Keratinocyte (primary cell): ENCODE measurements around the gene RSPRY1. TPM values are rescaled to one million over a fixed set of nuclear protein-coding genes. Genes with fewer than 3 reads are reported as not detected.

Experiments
- DNase-seq: peaks from one replicate; pipeline ENCODE4 v3.0.0-alpha.2; 2011; ENCODE audit warnings: low read depth, missing footprints, low spot score
- FAIRE-seq: peaks from 2 replicates; lab custom pipeline; 2011; peaks lifted over from hg19 to GRCh38; lab: Jason Lieb, UNC
- H2AFZ ChIP-seq: 2 replicates; pipeline ENCODE4 v1.6.0; 2012; ENCODE audit warnings: low read length, control low read depth, inconsistent platforms; ENCODE audit not compliant: control insufficient read depth
- H3K27ac ChIP-seq: 2 replicates; pipeline ENCODE4 v1.5.1; 2011; ENCODE audit warnings: low read length; ENCODE audit not compliant: control insufficient read depth, insufficient read depth
- H3K27me3 ChIP-seq: 3 replicates; pipeline ENCODE4 v1.6.0; 2011; ENCODE audit warnings: low read length; ENCODE audit not compliant: control insufficient read depth, insufficient read depth; ENCODE audit errors: extremely low read depth
- H3K36me3 ChIP-seq, 2 experiments: 2 replicates in 1 of 2; 3 replicates in 1 of 2; pipeline ENCODE4 v1.5.1; 2011; ENCODE audit warnings: low read length in 2 of 2, mild to moderate bottlenecking in 1 of 2; ENCODE audit not compliant: control insufficient read depth in 2 of 2, insufficient read depth in 2 of 2; ENCODE audit errors: extremely low read depth in 1 of 2
- H3K4me1 ChIP-seq: 3 replicates; pipeline ENCODE4 v1.5.1; 2011; ENCODE audit warnings: low read length; ENCODE audit not compliant: control insufficient read depth, insufficient read depth; ENCODE audit errors: extremely low read depth
- H3K4me2 ChIP-seq: 3 replicates; pipeline ENCODE4 v1.6.0; 2011; ENCODE audit warnings: low read depth, low read length; ENCODE audit not compliant: control insufficient read depth, insufficient read depth; ENCODE audit errors: extremely low read depth
- H3K4me3 ChIP-seq, 3 experiments: fragments of 200-600 bp in 1 of 3; sonication (generic) in 1 of 3; 2 replicates in 2 of 3; 3 replicates in 1 of 3; pipeline ENCODE4 v1.5.1; 2011 to 2016; ENCODE audit warnings: low read length in 3 of 3, mild to moderate bottlenecking in 3 of 3, control low read depth in 2 of 3, inconsistent platforms in 1 of 3, low read depth in 1 of 3, mixed read lengths in 1 of 3, mixed run types in 1 of 3, moderate library complexity in 1 of 3; ENCODE audit not compliant: control insufficient read depth in 2 of 3, insufficient read depth in 2 of 3; ENCODE audit errors: extremely low read depth in 1 of 3
- H3K79me2 ChIP-seq: 2 replicates; pipeline ENCODE4 v1.6.0; 2012; ENCODE audit warnings: low read length; ENCODE audit not compliant: control insufficient read depth, insufficient read depth
- H3K9ac ChIP-seq: 3 replicates; pipeline ENCODE4 v1.6.0; 2011; ENCODE audit warnings: low read length; ENCODE audit not compliant: control insufficient read depth, insufficient read depth; ENCODE audit errors: extremely low read depth
- H3K9me1 ChIP-seq: 3 replicates; pipeline ENCODE4 v1.6.0; 2011; ENCODE audit warnings: low read length; ENCODE audit not compliant: control insufficient read depth, insufficient read depth; ENCODE audit errors: extremely low read depth
- H3K9me3 ChIP-seq: 2 replicates; pipeline ENCODE4 v1.5.1; 2012; ENCODE audit warnings: low read depth, low read length; ENCODE audit not compliant: control insufficient read depth
- H4K20me1 ChIP-seq: 3 replicates; pipeline ENCODE4 v1.6.0; 2011; ENCODE audit warnings: low read length; ENCODE audit not compliant: control insufficient read depth, insufficient read depth; ENCODE audit errors: extremely low read depth
- CTCF ChIP-seq, 3 experiments: IDR thresholded peaks in 1 of 3; conservative IDR thresholded peaks in 1 of 3; optimal IDR thresholded peaks in 1 of 3; 2 replicates in 2 of 3; 3 replicates in 1 of 3; pipeline versions ENCODE3 to v1.5.1; 2011; ENCODE audit warnings: low read length in 3 of 3, mild to moderate bottlenecking in 3 of 3, moderate library complexity in 2 of 3, control low read depth in 1 of 3, inconsistent platforms in 1 of 3; ENCODE audit not compliant: insufficient read depth in 2 of 3; ENCODE audit errors: extremely low read depth in 1 of 3
- EZH2 ChIP-seq: IDR thresholded peaks from one replicate; pipeline ENCODE4 v1.6.1; 2012; ENCODE audit warnings: inconsistent platforms, mild to moderate bottlenecking, low read length, moderate library complexity
- dilution Hi-C: fragments of 300-500 bp; cut with MboI; formaldehyde crosslinking; loops from one replicate; pipeline ENCODE4 v1.7.0; 2020; ENCODE audit warnings: low sequenced_read_pairs; ENCODE audit not compliant: extremely low pct_ligation_motif_present
- polyA plus RNA-seq, 5 experiments: library from polyadenylated mRNA; depleted of rRNA in 3 of 5; stranded (reverse) in 3 of 5; stranded (forward) in 1 of 5; unstranded in 1 of 5; fragments of >200 nt; gene quantifications; 1 replicate in 1 of 5; 2 replicates in 3 of 5; 3 replicates in 1 of 5; pipeline versions ENCODE4 v1.2.1 to v1.2.3, GENCODE V29; 2011 to 2012; ENCODE audit warnings: missing spikeins in 2 of 5, low read depth in 1 of 5, low replicate concordance in 1 of 5

The RSPRY1 gene
- polyA plus RNA-seq, 1 donor (not counting 4 experiments of a cell fraction or from before 2014, with no cell fraction given): 42.2 TPM

- TF ChIP-seq CTCF (optimal IDR thresholded peaks at IDR 0.05 in 1 of 3, IDR thresholded peaks at IDR 0.05 in 1 of 3, conservative IDR thresholded peaks at IDR 0.05 in 1 of 3; ENCODE audit: extremely low read depth in 1 of 3, insufficient read depth in 2 of 3, low read length in 3 of 3) (no peak), EZH2 (no peak)
- Histone ChIP-seq H3K79me2 (no peaks in the 10 kb centered on the region), H3K4me3 (no peak overlapping the region), H3K9me3 (no peaks in the 10 kb centered on the region), H3K27ac (no peak overlapping the region), H4K20me1 (no peaks in the 10 kb centered on the region), H3K27me3 (no peaks in the 10 kb centered on the region), H3K9me1 (no peaks in the 10 kb centered on the region), H3K36me3 (peaks cover 7 to 8% of the 10 kb centered on the region in 2 experiments), H3K9ac (no peak overlapping the region), H2AFZ (no peak overlapping the region), H3K4me1 (peaks cover 41% of the 10 kb centered on the region), H3K4me2 (no peak overlapping the region)
- dilution Hi-C loops: no loop called here
- FAIRE-seq (no peak), DNase-seq (no peak)
These were observed 70.7 kb downstream of the RSPRY1 start for GRCh38 chr16:57256601-57257395.

DNA sequence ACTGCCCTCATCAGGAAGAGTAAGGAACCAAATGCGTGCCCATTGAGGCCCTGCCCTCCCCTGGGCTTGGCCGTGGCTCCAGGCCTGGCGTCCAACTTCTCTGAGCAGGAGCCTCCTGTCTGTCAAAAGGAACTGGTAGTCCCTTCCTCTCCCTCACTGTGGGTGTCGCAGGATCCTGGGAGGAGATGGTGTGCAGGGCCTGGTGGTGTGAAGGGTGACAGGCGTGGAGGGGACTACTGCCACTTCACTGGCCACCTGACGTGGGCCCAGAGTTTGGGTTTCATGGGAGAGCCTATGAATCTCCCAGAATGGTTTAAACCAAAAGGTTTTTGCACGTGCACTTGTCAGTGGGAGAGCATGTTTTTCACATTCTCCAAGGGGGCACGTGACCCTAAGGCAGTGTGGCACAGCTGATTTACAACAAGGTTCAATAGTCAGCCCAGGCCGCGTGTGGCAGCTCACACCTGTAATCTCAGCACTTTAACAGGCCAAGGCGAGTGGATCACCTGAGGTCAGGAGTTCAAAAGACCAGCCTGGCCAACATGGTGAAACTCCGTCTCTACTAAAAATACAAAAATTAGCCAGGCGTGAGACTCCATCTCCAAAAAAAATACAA is 71.4 kb downstream of the RSPRY1 start:
- H3K4me3 ChIP-seq: no peak overlapping the region
- TF ChIP-seq CTCF (optimal IDR thresholded peaks at IDR 0.05 in 1 of 3, IDR thresholded peaks at IDR 0.05 in 1 of 3, conservative IDR thresholded peaks at IDR 0.05 in 1 of 3; ENCODE audit: extremely low read depth in 1 of 3, insufficient read depth in 2 of 3, low read length in 3 of 3): no peak
- DNase-seq (no peak), FAIRE-seq (no peak)
- H3K27ac ChIP-seq: no peak overlapping the region
- H3K36me3 ChIP-seq: peaks cover 2 to 5% of the 10 kb centered on the region in 2 experiments
- peaks cover 43% of the 10 kb centered on the region for H3K4me1 ChIP-seq
- no peaks in the 10 kb centered on the region for H4K20me1 ChIP-seq
- no peak overlapping the region for H2AFZ ChIP-seq
- no peaks in the 10 kb centered on the region for H3K9me3 ChIP-seq
- H3K4me2 ChIP-seq: no peak overlapping the region
- H3K27me3 ChIP-seq: no peaks in the 10 kb centered on the region
- dilution Hi-C loops: no loop called here
- no peaks in the 10 kb centered on the region for H3K79me2 ChIP-seq
- H3K9me1 ChIP-seq: no peaks in the 10 kb centered on the region
- no peak overlapping the region for H3K9ac ChIP-seq
